NCI-H128 (cell line): ENCODE measurements around the gene JAKMIP3.

Experiments used
- DNase-seq: peaks from one replicate; lab custom pipeline; 2025; ENCODE audit not compliant: unreplicated experiment; lab: John Stamatoyannopoulos, UW

JAKMIP3 gene

GRCh38 chr10:132043861-132044695 lies 21.7 kb upstream of the JAKMIP3 start:
- no peak for DNase-seq

- DNase-seq = no peak
These were observed 20.9 kb upstream of the JAKMIP3 start for GRCh38 chr10:132044803-132045202.

DNA sequence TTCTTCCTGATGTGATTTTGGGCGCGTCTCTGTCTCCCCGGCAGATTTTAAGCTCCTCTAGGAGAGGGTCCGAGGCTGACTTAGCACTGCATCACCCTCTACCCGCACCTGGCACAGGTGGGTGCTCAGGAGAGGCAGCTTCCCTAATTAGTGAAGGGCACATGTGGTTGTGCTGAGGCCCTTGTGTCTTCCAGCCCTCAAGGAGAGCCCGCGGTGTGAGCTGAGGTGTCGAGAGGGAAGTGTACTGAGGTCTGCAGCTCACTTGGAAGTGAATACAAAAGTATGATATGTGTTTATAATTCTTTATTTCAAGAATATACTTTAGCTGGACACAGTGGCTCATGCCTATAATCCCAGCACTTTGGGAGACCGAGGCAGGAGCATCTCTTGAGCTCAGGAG lies 20.4 kb upstream of the JAKMIP3 start:
- no peak for DNase-seq

DNA sequence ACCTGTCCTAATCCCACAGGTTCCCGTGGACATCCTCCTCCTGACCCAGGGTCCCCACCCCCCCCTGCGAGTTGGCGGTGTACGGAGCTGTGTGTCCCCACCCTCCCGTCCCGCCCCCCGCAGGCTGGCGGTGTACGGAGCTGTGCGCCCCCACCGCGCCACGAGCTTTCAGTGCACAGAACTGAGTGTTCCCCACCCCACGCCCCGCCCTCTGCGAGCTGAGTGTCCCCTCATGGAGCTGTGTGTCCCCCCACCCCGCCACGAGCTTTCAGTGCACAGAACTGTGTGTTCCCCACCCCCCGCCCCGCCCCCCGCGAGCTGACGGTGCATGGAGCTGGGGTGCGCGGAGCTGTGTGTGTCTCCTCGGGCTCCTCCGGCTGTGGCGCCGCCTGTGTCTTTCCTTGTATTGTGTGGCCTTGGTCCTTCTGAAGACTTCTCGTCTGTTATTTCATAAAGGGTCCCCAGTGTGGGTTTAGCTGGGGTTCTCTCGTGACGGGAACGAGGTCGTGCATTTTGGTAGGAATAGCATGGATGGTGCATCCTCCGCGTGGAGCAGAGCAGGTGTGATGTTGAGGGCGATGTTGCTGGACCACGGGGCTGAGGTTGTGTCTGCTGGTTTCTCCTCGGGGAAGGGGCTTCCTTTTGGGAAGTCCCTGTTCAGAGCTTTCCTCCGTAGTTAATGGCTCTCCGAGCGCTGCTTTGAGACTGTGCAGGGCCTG lies 18.0 kb upstream of the JAKMIP3 start:
- DNase-seq = no peak

DNA sequence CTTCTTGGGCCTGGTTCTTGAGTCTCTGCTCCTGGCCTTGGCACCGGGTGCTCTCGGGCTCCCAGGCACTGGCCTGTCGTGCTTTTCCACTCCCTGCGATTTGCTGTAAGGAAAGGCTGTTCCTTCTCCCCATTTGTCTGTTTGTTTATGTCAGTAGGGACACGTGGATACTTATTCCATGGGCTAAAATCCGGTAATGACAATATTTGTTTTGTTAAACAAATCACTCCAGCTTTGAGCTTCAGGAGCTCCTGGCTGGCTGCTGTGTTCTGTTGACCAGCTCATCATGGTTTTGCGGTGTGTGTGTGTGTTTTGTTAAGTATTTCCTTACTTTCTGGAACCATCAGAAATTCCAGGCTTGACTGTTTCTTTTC lies 17.5 kb upstream of the JAKMIP3 start:
- DNase-seq = no peak

GRCh38 chr10:132050191-132050590 lies 15.6 kb upstream of the JAKMIP3 start:
- DNase-seq = no peak

DNA sequence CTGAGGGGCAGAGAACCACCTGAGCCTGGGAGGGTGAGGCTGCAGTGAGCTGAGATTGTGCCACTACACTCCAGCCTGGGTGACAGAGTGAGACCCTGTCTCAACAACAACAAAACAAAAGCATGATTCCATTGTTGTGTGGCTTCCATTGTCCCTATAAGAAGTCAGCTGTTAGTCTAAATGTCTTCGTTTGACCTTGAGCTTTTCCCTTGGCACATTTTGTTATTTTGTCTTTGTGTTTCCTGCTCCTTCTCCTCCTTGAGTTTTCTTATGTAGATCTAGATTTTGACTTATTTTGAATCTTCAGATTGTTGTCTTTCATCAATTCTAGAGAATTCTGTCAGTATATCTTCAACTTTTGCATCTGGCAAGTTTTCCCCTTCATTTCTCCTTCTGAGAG lies 13.6 kb upstream of the JAKMIP3 start:
- DNase-seq = no peak

- no peak for DNase-seq
These were observed 11.2 kb upstream of the JAKMIP3 start for GRCh38 chr10:132054564-132054963.

- DNase-seq = no peak
These were observed 10.1 kb upstream of the JAKMIP3 start for GRCh38 chr10:132055616-132056015.

DNA sequence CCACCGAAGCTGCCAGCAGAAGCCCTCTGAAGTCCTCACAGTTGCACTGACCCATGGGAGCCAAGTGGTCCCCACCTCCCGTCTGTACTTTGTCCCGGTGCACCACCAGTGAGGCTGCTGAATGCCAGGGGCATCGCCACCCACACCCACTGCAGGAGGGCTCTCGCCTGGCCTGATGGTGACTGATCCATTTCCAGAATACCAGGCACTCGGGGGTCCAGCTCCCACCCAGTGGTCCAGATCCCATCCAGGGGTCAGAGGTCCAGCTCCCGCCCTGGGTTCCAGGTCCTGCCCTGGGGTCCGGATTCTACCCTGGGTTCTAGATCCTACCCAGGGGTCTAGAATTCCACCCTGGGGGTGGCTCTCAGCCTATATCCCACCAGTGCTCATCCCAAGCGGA lies 9.1 kb upstream of the JAKMIP3 start:
- no peak for DNase-seq

GRCh38 chr10:132057191-132057681 lies 8.5 kb upstream of the JAKMIP3 start:
- no peak for DNase-seq

GRCh38 chr10:132058111-132058745 lies 7.5 kb upstream of the JAKMIP3 start:
- no peak for DNase-seq

GRCh38 chr10:132058793-132059759 lies 6.7 kb upstream of the JAKMIP3 start:
- DNase-seq = no peak

- DNase-seq = no peak
These were observed 5.8 kb upstream of the JAKMIP3 start for GRCh38 chr10:132059760-132060508.

GRCh38 chr10:132061030-132061429 lies 4.7 kb upstream of the JAKMIP3 start:
- no peak for DNase-seq

DNA sequence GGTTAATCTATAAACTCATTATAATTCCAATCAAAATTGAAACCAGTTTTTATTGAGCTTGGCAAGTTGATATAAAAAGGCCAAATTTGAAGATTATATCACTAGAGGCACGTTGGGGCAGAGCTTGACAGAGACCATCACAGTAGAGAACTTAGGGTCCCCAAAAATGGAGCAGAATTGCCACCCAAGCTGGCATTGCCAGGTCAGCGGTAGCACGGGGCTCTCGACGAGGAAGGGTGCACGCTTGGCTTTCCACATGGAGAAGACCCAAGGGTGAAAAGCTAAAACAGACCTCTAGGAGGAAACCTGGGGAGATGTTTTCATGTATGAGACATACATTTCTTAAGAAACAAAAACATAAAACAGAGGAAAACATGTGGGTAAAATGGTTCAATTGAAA lies 4.3 kb upstream of the JAKMIP3 start:
- no peak for DNase-seq

DNA sequence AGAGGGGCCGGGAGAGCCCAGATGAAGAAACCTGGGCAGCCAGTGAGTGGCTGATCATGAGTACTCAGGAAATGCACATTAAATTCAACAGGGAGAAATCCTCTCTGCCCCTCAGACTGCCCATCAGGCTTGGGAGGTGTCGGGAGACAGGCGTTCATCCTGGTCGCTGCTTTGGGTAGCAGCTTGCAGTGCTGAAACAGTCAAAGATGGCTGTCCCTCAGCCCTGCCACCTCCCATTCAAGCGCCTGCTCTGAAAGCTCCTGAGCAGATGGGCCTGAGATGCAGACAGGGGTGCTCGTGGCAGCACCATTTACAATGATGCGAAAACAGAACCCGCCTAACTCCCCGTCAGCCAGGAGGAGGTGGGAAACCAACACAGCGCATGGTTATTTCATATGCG lies 3.6 kb upstream of the JAKMIP3 start:
- no peak for DNase-seq

DNA sequence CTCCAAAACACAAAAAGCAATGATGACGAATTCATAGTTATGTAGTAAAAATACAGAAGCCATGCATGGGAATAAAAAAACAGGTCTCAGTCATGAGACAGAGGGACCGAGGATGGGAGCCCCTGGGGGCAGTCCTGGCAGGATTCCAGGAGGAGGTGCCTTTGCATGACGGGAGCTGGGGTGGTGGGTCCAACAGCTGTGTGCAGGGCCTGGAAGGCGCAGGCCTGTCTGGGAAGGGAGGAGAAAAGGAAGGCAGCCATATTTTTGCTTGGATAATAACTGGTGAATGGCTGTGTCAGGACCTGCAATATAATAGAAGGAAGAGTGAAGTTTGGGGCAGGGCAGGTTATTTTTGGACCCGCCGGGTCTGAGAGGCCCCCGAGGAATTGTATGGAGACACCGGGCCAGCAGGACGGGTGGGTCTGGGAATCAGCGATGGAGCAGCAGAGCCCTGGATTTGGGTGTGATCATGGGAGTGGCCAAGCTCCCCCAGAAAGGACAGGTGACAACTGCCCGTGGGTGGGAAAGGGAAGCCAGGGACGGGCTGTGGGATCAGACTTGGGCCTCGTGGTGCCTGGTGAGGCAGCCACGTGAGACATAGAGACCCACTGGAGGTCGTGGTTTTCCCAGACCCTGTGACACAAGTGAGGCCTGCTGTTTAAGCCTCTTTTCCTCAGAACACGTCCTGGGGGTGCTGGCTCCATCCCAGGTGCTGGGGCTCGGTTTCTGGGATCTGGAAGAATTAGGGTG lies 2.9 kb upstream of the JAKMIP3 start:
- no peak for DNase-seq

DNA sequence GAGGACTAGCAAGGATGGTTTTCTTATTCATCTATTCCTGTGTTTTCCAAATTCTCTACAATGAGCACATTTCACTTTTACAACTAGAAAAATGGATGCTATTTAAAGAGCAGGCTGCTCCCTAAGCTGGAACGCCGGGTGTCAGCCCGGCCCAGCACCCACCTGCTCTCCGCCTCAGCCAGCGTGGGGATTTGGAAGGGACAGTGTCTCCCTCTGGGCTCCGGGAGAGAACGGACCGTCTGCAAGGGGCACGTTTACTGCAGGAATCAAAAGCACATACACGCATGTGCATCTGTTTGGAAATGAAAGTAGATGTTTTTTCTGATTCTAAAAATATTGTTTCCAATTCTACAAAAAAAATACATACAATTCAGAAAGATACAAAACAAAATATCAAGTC lies 2.3 kb upstream of the JAKMIP3 start:
- no peak for DNase-seq
